K562 (cell line): Measurements from ENCODE around the gene DHX57. TPM values are rescaled to one million over a fixed set of nuclear protein-coding genes. Genes with fewer than 3 reads are reported as not detected.
"Not testable (repeated sequence)": the region's sequence is repeated elsewhere in the genome, so short reads cannot be mapped to it uniquely, and the experiment has no call there.

Experiments used
- ARID1B ChIP-seq: fragments of 450-650 bp; IDR thresholded peaks from 2 replicates; pipeline ENCODE4 v1.6.1; 2016; ENCODE audit warnings: antibody characterized with exemption, mild to moderate bottlenecking, inconsistent platforms
- ATF1 ChIP-seq, 2 experiments: fragments of 450-650 bp in 1 of 2; IDR thresholded peaks; 2 replicates each; pipeline ENCODE4 v1.6.1; 2016; ENCODE audit warnings: missing compliant biosample characterization in 1 of 2, missing genetic modification characterization in 1 of 2
- BRD9 ChIP-seq: fragments of 450-650 bp; IDR thresholded peaks from 2 replicates; pipeline ENCODE4 v1.6.1; 2018; ENCODE audit warnings: low read depth; ENCODE audit not compliant: partially characterized antibody
- CBFA2T3 ChIP-seq: fragments of 450-650 bp; IDR thresholded peaks from 2 replicates; pipeline ENCODE4 v1.6.1; 2017
- CEBPB ChIP-seq: fragments of 450-650 bp; IDR thresholded peaks from 2 replicates; pipeline ENCODE4 v1.6.1; 2016; ENCODE audit warnings: missing genetic modification characterization, missing compliant biosample characterization
- ETV1 ChIP-seq: fragments of 450-650 bp; conservative IDR thresholded peaks from 2 replicates; pipeline ENCODE4 v1.6.1; 2016; ENCODE audit warnings: missing genetic modification characterization, control low read depth, low read depth, missing compliant biosample characterization
- MAZ ChIP-seq, 2 experiments: fragments of 450-650 bp in 1 of 2; sonication (generic) in 1 of 2; formaldehyde crosslinking; IDR thresholded peaks in 1 of 2; conservative IDR thresholded peaks in 1 of 2; 2 replicates each; pipeline versions ENCODE4 v1.4.0 to v1.5.0; 2020; ENCODE audit warnings: mild to moderate bottlenecking in 1 of 2, missing genetic modification reagents in 1 of 2
- MYC ChIP-seq, 2 experiments: fragments of 250-450 bp in 1 of 2; sonication (Bioruptor Pico) in 1 of 2; IDR thresholded peaks; 2 replicates each; pipeline versions ENCODE4 v1.5.1 to v1.6.1; 2012 to 2021; ENCODE audit warnings: low read depth in 2 of 2, borderline replicate concordance in 1 of 2, improper control_type of control experiment in 1 of 2, low read length in 1 of 2, mild to moderate bottlenecking in 1 of 2, moderate library complexity in 1 of 2
- NCOA1 ChIP-seq: fragments of 450-650 bp; IDR thresholded peaks from 2 replicates; pipeline ENCODE4 v1.6.1; 2016; ENCODE audit warnings: low read depth
- NCOR1 ChIP-seq: fragments of 450-650 bp; IDR thresholded peaks from 2 replicates; pipeline ENCODE4 v1.6.1; 2016; ENCODE audit warnings: mild to moderate bottlenecking, moderate library complexity
- NFRKB ChIP-seq: fragments of 450-650 bp; IDR thresholded peaks from 2 replicates; pipeline ENCODE4 v1.6.1; 2016; ENCODE audit warnings: low read depth
- RBBP5 ChIP-seq: fragments of 200-600 bp; sonication (generic); IDR thresholded peaks from 2 replicates; pipeline ENCODE4 v1.6.1; 2012; ENCODE audit warnings: borderline replicate concordance, mild to moderate bottlenecking, low read length, control low read depth, inconsistent platforms; ENCODE audit not compliant: insufficient read depth, poor library complexity, severe bottlenecking
- RNF2 ChIP-seq: sonication (generic); IDR thresholded peaks from 2 replicates; pipeline ENCODE4 v1.6.1; 2016
- TAF7 ChIP-seq: fragments of 450-650 bp; IDR thresholded peaks from 2 replicates; pipeline ENCODE4 v1.6.1; 2016; ENCODE audit warnings: missing genetic modification characterization, missing compliant biosample characterization
- ZFX ChIP-seq: sonication (generic); formaldehyde crosslinking; IDR thresholded peaks from 2 replicates; pipeline ENCODE4 v1.8.0; 2022; ENCODE audit warnings: mild to moderate bottlenecking, missing genetic modification reagents, moderate library complexity
- ZNF316 ChIP-seq: fragments of 450-650 bp; IDR thresholded peaks from 2 replicates; pipeline ENCODE4 v1.6.1; 2016
- polyA plus RNA-seq, 8 experiments: library from polyadenylated mRNA; depleted of rRNA in 4 of 8; stranded (reverse) in 5 of 8; unstranded in 3 of 8; fragments of >200 nt; fragmentation: Nextera tagmentation in 2 of 8; fragmentation: Illumina TruSeq in 1 of 8; extraction: Ambion mirVana in 2 of 8; extraction: Trizol in 1 of 8; gene quantifications; 2 replicates each; pipeline versions ENCODE4 v1.2.1 to v1.2.3, GENCODE V29; 2011 to 2014; ENCODE audit warnings: inconsistent platforms in 1 of 8, missing spikeins in 1 of 8
- total RNA-seq, 7 experiments: library from RNA; depleted of rRNA in 6 of 7; stranded (reverse); fragments of >200 nt in 6 of 7; fragmentation: Illumina TruSeq in 2 of 7; extraction: Trizol in 2 of 7; gene quantifications; 2 replicates each; pipeline versions ENCODE4 v1.2.1 to v1.2.3, GENCODE V29; 2011 to 2021; ENCODE audit warnings: low replicate concordance in 1 of 7
- TF ChIP-seq, protein P1 (sequence below), 2 experiments: IDR thresholded peaks in 1 of 2; conservative IDR thresholded peaks in 1 of 2; 2 replicates each; pipeline ENCODE4 v1.6.1; 2016; ENCODE audit warnings: low read depth in 2 of 2, mild to moderate bottlenecking in 1 of 2, missing compliant biosample characterization in 1 of 2, missing genetic modification characterization in 1 of 2, moderate library complexity in 1 of 2
- TF ChIP-seq, protein P2 (sequence below): IDR thresholded peaks from 2 replicates; pipeline ENCODE4 v1.6.1; 2012; ENCODE audit warnings: low read depth, low read length, improper control_type of control experiment, borderline replicate concordance
- TF ChIP-seq, protein P3 (sequence below): fragments of 450-650 bp; IDR thresholded peaks from 2 replicates; pipeline ENCODE4 v1.6.1; 2018; ENCODE audit not compliant: partially characterized antibody

Gene DHX57
- total and polyA plus RNA-seq, 9 of the 15 experiments (the other 6 are each of a cell fraction or from before 2014, with no cell fraction given), result 7.4 to 23.6 (median 17.9) TPM

DNA sequence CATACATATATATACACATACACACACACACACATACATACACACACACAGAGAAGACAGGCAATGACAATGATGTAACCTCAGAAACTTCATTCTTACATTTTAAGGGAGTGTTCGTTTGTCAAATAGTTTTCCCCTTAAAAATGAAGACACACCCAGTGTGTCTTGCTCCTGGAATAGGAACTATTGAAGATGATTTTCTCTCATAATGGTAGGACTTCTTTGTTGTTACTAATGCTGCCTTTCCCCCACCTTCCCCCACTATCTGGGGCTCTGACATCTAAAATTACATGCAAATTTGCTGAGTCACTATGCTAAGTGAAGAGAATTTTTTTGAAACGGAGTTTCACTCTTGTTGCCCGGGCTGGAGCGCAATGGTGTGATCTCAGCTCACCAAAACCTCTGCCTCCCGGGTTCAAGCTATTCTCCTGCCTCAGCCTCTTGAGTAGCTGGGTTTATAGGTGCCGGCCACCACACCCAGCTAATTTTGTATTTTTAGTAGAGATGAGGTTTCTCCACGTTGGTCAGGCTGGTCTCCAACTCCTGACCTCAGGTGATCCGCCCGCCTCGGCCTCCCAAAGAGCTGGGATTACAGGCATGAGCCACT, 48.1 kb downstream of the DHX57 start (continued):
- TF ChIP-seq, protein P1, sequence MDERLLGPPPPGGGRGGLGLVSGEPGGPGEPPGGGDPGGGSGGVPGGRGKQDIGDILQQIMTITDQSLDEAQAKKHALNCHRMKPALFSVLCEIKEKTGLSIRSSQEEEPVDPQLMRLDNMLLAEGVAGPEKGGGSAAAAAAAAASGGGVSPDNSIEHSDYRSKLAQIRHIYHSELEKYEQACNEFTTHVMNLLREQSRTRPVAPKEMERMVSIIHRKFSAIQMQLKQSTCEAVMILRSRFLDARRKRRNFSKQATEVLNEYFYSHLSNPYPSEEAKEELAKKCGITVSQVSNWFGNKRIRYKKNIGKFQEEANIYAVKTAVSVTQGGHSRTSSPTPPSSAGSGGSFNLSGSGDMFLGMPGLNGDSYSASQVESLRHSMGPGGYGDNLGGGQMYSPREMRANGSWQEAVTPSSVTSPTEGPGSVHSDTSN (CRISPR knock-in tag; IDR thresholded peaks at IDR 0.05; ENCODE audit: low read depth), result not testable (repeated sequence)
- TF ChIP-seq, protein P1 (tag; conservative IDR thresholded peaks at IDR 0.05; ENCODE audit: low read depth), result peak; percentile 61
- TF ChIP-seq CEBPB (tag) (peak; percentile 33; the same call in 1 of the 2 replicates), RBBP5 (peak; percentile 55), NCOA1 (0 out of 2 replicates have a peak, but pooled peaks have one; percentile 39), ZFX (CRISPR knock-in tag) (peak; percentile 43; the same call in 1 of the 2 replicates), NCOR1 (peak; percentile 41), TAF7 (peak; percentile 42; the same call in 1 of the 2 replicates), ATF1 (tag; IDR thresholded peaks at IDR 0.05) (peak; percentile 41; the same call in 1 of the 2 replicates), ZNF316 (peak; percentile 99), ARID1B (peak; percentile 81), MAZ (CRISPR knock-in tag; conservative IDR thresholded peaks at IDR 0.05 in 1 of 2, IDR thresholded peaks at IDR 0.05 in 1 of 2) (peak; percentile 16 to 49; a peak in 1 of 4 replicates), CBFA2T3 (peak; percentile 55), BRD9 (peak; percentile 39), RNF2 (peak; percentile 64; the same call in 1 of the 2 replicates), MYC (IDR thresholded peaks at IDR 0.05; ENCODE audit: low read depth, low read length) (0 out of 2 replicates have a peak, but pooled peaks have one; percentile 15), NFRKB (peak; percentile 75), ETV1 (0 out of 2 replicates have a peak, but pooled peaks have one; percentile 10)
- TF ChIP-seq, protein P2, sequence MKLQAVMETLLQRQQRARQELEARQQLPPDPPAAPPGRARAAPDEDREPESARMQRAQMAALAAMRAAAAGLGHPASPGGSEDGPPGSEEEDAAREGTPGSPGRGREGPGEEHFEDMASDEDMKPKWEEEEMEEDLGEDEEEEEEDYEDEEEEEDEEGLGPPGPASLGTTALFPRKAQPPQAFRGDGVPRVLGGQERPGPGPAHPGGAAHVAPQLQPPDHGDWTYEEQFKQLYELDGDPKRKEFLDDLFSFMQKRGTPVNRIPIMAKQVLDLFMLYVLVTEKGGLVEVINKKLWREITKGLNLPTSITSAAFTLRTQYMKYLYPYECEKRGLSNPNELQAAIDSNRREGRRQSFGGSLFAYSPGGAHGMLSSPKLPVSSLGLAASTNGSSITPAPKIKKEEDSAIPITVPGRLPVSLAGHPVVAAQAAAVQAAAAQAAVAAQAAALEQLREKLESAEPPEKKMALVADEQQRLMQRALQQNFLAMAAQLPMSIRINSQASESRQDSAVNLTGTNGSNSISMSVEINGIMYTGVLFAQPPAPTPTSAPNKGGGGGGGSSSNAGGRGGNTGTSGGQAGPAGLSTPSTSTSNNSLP, result 0 out of 2 replicates have a peak, but pooled peaks have one; percentile 45
- not testable (repeated sequence) for TF ChIP-seq ATF1 (CRISPR knock-in tag; IDR thresholded peaks at IDR 0.05); MYC (CRISPR knock-in tag; IDR thresholded peaks at IDR 0.05; ENCODE audit: borderline replicate concordance, low read depth)
- TF ChIP-seq, protein P3, sequence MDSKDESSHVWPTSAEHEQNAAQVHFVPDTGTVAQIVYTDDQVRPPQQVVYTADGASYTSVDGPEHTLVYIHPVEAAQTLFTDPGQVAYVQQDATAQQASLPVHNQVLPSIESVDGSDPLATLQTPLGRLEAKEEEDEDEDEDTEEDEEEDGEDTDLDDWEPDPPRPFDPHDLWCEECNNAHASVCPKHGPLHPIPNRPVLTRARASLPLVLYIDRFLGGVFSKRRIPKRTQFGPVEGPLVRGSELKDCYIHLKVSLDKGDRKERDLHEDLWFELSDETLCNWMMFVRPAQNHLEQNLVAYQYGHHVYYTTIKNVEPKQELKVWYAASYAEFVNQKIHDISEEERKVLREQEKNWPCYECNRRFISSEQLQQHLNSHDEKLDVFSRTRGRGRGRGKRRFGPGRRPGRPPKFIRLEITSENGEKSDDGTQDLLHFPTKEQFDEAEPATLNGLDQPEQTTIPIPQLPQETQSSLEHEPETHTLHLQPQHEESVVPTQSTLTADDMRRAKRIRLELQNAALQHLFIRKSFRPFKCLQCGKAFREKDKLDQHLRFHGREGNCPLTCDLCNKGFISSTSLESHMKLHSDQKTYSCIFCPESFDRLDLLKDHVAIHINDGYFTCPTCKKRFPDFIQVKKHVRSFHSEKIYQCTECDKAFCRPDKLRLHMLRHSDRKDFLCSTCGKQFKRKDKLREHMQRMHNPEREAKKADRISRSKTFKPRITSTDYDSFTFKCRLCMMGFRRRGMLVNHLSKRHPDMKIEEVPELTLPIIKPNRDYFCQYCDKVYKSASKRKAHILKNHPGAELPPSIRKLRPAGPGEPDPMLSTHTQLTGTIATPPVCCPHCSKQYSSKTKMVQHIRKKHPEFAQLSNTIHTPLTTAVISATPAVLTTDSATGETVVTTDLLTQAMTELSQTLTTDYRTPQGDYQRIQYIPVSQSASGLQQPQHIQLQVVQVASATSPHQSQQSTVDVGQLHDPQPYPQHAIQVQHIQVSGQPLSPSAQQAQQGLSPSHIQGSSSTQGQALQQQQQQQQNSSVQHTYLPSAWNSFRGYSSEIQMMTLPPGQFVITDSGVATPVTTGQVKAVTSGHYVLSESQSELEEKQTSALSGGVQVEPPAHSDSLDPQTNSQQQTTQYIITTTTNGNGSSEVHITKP, result peak; percentile 32
